Subcutaneous abdominal adipose tissue (tissue), 5 donors: ENCODE results near the gene DNAJC1.
A peak's percentile ranks its signal among the peaks of the same experiment; 100 is the strongest.
"Not testable (repeated sequence)": the region's sequence is repeated elsewhere in the genome, so short reads cannot be mapped to it uniquely, and the experiment has no call there.

ENCODE experiments used
- H3K27ac ChIP-seq: one replicate; pipeline ENCODE4 v1.7.0; 2013; ENCODE audit warnings: low read depth, mild to moderate bottlenecking, inconsistent platforms, low read length, moderate library complexity
- H3K27me3 ChIP-seq, 5 donors: one replicate each; pipeline ENCODE4 v1.7.0; 2013; ENCODE audit warnings: low read length in 5 of 5, inconsistent platforms in 1 of 5; ENCODE audit not compliant: control insufficient read depth in 5 of 5, insufficient read depth in 4 of 5
- H3K36me3 ChIP-seq, 5 donors: one replicate each; pipeline ENCODE4 v1.7.0; 2013; ENCODE audit warnings: low read length in 5 of 5; ENCODE audit not compliant: control insufficient read depth in 5 of 5, insufficient read depth in 5 of 5
- H3K4me1 ChIP-seq, 5 donors: one replicate each; pipeline ENCODE4 v1.7.0; 2013; ENCODE audit warnings: low read length in 5 of 5, mild to moderate bottlenecking in 3 of 5, moderate library complexity in 1 of 5; ENCODE audit not compliant: control insufficient read depth in 5 of 5, insufficient read depth in 5 of 5
- H3K4me3 ChIP-seq, 5 donors: one replicate each; pipeline ENCODE4 v1.7.0; 2013; ENCODE audit warnings: low read length in 5 of 5, low read depth in 1 of 5
- H3K9ac ChIP-seq, 5 donors: one replicate each; pipeline ENCODE4 v1.7.0; 2013; ENCODE audit warnings: low read length in 5 of 5, mild to moderate bottlenecking in 4 of 5, moderate library complexity in 3 of 5
- H3K9me3 ChIP-seq, 5 donors: one replicate each; pipeline ENCODE4 v1.7.0; 2013; ENCODE audit warnings: low read length in 5 of 5; ENCODE audit not compliant: control insufficient read depth in 5 of 5
- donor health status: healthy.
- donor health status: healthy.
- donor health status: healthy.
- donor health status: healthy.
- donor health status: healthy.

The DNAJC1 gene

GRCh38 chr10:22003177-22003963, at the start of gene DNAJC1:
TSS of gene DNAJC1 (minus strand) at chr10:22003730. CDS start at chr10:22003434, 296 bp downstream.
- Histone ChIP-seq H3K4me3 (peak within 1 kb of the TSS; percentile 86 to 91 (median 88)), H3K9ac (peak within 1 kb of the TSS; percentile 76 to 93 (median 89)), H3K27ac (peak within 1 kb of the TSS; percentile 89), H3K27me3 (no peaks in the 10 kb centered on the region), H3K9me3 (no peaks in the 10 kb centered on the region), H3K4me1 (peaks cover 0 to 18% (median 15%) of the 10 kb centered on the region in 5 donors), H3K36me3 (no peaks in the 10 kb centered on the region)

DNA sequence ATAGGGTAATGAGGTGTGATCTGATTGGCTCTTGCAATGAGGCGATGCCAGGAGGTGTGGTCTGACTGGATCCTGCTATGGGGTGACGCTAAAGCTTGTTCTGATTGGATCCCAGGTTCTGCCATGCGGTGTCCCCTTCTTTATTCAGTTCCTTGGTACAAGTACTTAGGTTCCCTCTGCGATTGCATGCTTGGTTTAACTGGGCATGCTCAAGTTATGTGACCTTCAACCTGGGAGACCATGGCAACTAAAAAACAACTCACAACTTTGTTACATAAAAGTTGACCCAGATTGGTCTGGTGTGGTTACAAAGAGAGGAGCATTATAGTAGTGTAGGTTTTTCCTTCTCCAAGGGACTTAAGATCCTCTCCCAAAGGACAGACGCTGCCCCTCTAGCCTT, 49.5 kb upstream of the DNAJC1 start:
- Histone ChIP-seq H3K27me3 (no peaks in the 10 kb centered on the region), H3K4me1 (peaks cover 0 to 4% (median 0%) of the 10 kb centered on the region in 5 donors), H3K9ac (no peak overlapping the region), H3K4me3 (no peak overlapping the region), H3K27ac (no peak overlapping the region), H3K9me3 (no peaks in the 10 kb centered on the region), H3K36me3 (no peaks in the 10 kb centered on the region)

DNA sequence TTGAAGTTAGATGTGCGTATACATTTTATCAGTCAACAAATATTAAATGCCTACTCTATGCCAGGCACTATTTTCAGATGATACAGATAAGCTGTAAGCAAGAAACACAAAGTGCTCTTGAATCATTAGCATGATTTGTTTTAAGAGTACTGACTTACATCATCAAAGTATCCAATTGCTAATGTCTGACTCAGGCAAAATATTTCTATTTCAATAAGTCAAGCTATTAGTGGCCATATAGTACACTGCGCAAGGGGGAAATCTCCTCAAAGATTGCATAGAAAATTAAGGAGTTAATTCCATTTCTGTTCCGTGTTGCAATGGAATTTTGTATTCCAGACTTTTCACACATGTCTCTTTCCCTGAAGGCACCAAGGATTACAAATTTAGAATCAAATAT, 46.1 kb upstream of the DNAJC1 start:
- H3K9ac ChIP-seq, result no peak overlapping the region
- no peaks in the 10 kb centered on the region for H3K36me3 ChIP-seq
- no peak overlapping the region for H3K27ac ChIP-seq
- peaks cover 0 to 4% (median 0%) of the 10 kb centered on the region in 5 donors for H3K4me1 ChIP-seq
- no peak overlapping the region for H3K4me3 ChIP-seq
- H3K9me3 ChIP-seq, result no peaks in the 10 kb centered on the region
- H3K27me3 ChIP-seq, result no peaks in the 10 kb centered on the region

DNA sequence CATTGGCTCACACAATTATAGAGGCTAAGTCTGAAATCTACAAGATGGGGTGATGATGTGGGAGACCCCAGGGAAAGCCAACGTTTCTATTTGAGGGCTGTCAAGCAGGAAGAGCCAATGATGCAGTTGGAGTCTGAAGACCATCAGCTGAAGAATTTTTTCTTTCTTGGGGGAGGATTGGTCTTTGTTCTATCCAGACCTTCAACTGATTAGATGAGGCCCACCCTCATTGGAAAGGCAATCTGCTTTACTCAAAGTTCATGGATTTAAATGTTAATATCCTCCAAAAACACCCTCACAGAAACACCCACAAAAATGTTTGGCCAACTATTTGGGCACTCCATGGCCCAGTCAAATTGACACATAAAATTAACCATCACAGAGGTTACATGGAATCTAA, 44.3 kb upstream of the DNAJC1 start:
- Histone ChIP-seq H3K27ac (no peak overlapping the region), H3K36me3 (no peaks in the 10 kb centered on the region), H3K9ac (no peak overlapping the region), H3K4me1 (no peaks in the 10 kb centered on the region), H3K4me3 (no peak overlapping the region), H3K9me3 (no peaks in the 10 kb centered on the region), H3K27me3 (no peaks in the 10 kb centered on the region)

- Histone ChIP-seq H3K36me3 (no peaks in the 10 kb centered on the region), H3K4me1 (no peaks in the 10 kb centered on the region), H3K27me3 (peaks cover 0 to 4% (median 0%) of the 10 kb centered on the region in 5 donors), H3K27ac (no peak overlapping the region), H3K9me3 (no peaks in the 10 kb centered on the region), H3K9ac (no peak overlapping the region), H3K4me3 (no peak overlapping the region)
Observed at GRCh38 chr10:22043327-22043633, 39.8 kb upstream of the DNAJC1 start.

GRCh38 chr10:22042557-22043326, 39.2 kb upstream of the DNAJC1 start:
- no peaks in the 10 kb centered on the region for H3K36me3 ChIP-seq
- no peaks in the 10 kb centered on the region for H3K9me3 ChIP-seq
- no peaks in the 10 kb centered on the region for H3K4me1 ChIP-seq
- H3K4me3 ChIP-seq, result no peak overlapping the region
- H3K27ac ChIP-seq, result no peak overlapping the region
- peaks cover 0 to 4% (median 0%) of the 10 kb centered on the region in 5 donors for H3K27me3 ChIP-seq
- H3K9ac ChIP-seq, result no peak overlapping the region

- Histone ChIP-seq H3K4me1 (no peaks in the 10 kb centered on the region), H3K9ac (no peak overlapping the region)
Observed at GRCh38 chr10:22034333-22034732, 30.8 kb upstream of the DNAJC1 start.

GRCh38 chr10:22032268-22032667, 28.7 kb upstream of the DNAJC1 start:
- H3K27me3 ChIP-seq, H3K27ac ChIP-seq, H3K9ac ChIP-seq, H3K4me1 ChIP-seq, H3K4me3 ChIP-seq, H3K36me3 ChIP-seq: not testable (repeated sequence)
- peaks cover 0 to 12% (median 6%) of the 10 kb centered on the region in 5 donors for H3K9me3 ChIP-seq

More at GRCh38 chr10:22034333-22034732, 30.8 kb upstream of the DNAJC1 start:
- H3K9me3 ChIP-seq, result peaks cover 0 to 12% (median 5%) of the 10 kb centered on the region in 5 donors
- no peak overlapping the region for H3K4me3 ChIP-seq
- H3K27me3 ChIP-seq, result no peaks in the 10 kb centered on the region
- H3K27ac ChIP-seq, result no peak overlapping the region
- H3K36me3 ChIP-seq, result no peaks in the 10 kb centered on the region

- Histone ChIP-seq H3K27me3 (peaks cover 0 to 3% (median 0%) of the 10 kb centered on the region in 5 donors), H3K9me3 (peaks cover 0 to 7% (median under 1%) of the 10 kb centered on the region in 5 donors), H3K4me1 (no peaks in the 10 kb centered on the region), H3K36me3 (no peaks in the 10 kb centered on the region), H3K27ac (no peak overlapping the region), H3K4me3 (no peak overlapping the region), H3K9ac (no peak overlapping the region)
Observed at GRCh38 chr10:22030421-22030820, 26.9 kb upstream of the DNAJC1 start.
